PC-9 (cell line): ENCODE data around the gene ST6GALNAC3. TPM values are rescaled to one million over a fixed set of nuclear protein-coding genes. Genes with fewer than 3 reads are reported as not detected.

ENCODE experiments used
- BruUV-seq: library from RNA; stranded (reverse); fragments of 400-500 nt; replicated peaks from 2 replicates; lab custom pipeline; 2021; lab: Mats Ljungman, UMichigan
- CTCF ChIA-PET: fragments of 300-600 bp; sonication (Branson Sonifier 250); formaldehyde crosslinking; loops from one replicate; lab custom pipeline; 2022; ENCODE audit warnings: antibody characterized with exemption; lab: Charles Lee
- POLR2A ChIA-PET: fragments of 300-600 bp; sonication (Branson Sonifier 250); formaldehyde crosslinking; loops from one replicate; lab custom pipeline; 2022; ENCODE audit warnings: antibody characterized with exemption; ENCODE audit not compliant: unreplicated experiment; lab: Charles Lee
- DNase-seq, 2 experiments: peaks; one replicate each; pipeline versions ENCODE4 v3.0.0 to v3.0.0-alpha.2; 2015 to 2022; ENCODE audit warnings: mixed read lengths in 1 of 2
- H2AFZ ChIP-seq: fragments of 200-600 bp; sonication (generic); 2 replicates; pipeline ENCODE4 v1.8.1; 2017; ENCODE audit warnings: antibody characterized with exemption
- H3F3A ChIP-seq: fragments of 200-600 bp; sonication (generic); 2 replicates; pipeline ENCODE4 v1.8.1; 2017; ENCODE audit warnings: antibody characterized with exemption, mild to moderate bottlenecking, low read depth; ENCODE audit not compliant: insufficient read depth
- H3K27ac ChIP-seq: fragments of 200-600 bp; sonication (generic); 2 replicates; pipeline ENCODE4 v1.6.1; 2016; ENCODE audit warnings: mixed run types
- H3K27me3 ChIP-seq: fragments of 200-600 bp; sonication (generic); 2 replicates; pipeline ENCODE4 v1.6.1; 2016; ENCODE audit warnings: low read depth, mixed run types; ENCODE audit not compliant: insufficient read depth
- H3K36me3 ChIP-seq: fragments of 200-600 bp; sonication (generic); 2 replicates; pipeline ENCODE4 v1.6.1; 2016; ENCODE audit warnings: low read depth, mixed run types
- H3K4me1 ChIP-seq: fragments of 200-600 bp; sonication (generic); replicated peaks from 2 replicates; pipeline ENCODE4 v1.6.1; 2016; ENCODE audit warnings: mixed run types; ENCODE audit not compliant: insufficient read depth
- H3K4me2 ChIP-seq: fragments of 200-600 bp; sonication (generic); 2 replicates; pipeline ENCODE4 v1.6.1; 2017; ENCODE audit warnings: mixed run types
- H3K4me3 ChIP-seq: fragments of 200-600 bp; sonication (generic); 2 replicates; pipeline ENCODE4 v1.6.1; 2016; ENCODE audit warnings: mixed run types
- H3K79me2 ChIP-seq: fragments of 200-600 bp; sonication (generic); 2 replicates; pipeline ENCODE4 v1.6.1; 2017; ENCODE audit warnings: low read depth, mixed run types
- H3K9me2 ChIP-seq: fragments of 200-600 bp; sonication (generic); 2 replicates; pipeline ENCODE4 v1.8.1; 2017; ENCODE audit warnings: mild to moderate bottlenecking; ENCODE audit not compliant: insufficient read depth
- H3K9me3 ChIP-seq: fragments of 200-600 bp; sonication (generic); 2 replicates; pipeline ENCODE4 v1.8.1; 2016; ENCODE audit warnings: low read depth; ENCODE audit not compliant: insufficient read depth
- H4K20me1 ChIP-seq: fragments of 200-600 bp; sonication (generic); 2 replicates; pipeline ENCODE4 v1.8.1; 2017; ENCODE audit not compliant: insufficient read depth
- EZH2 ChIP-seq: fragments of 200-600 bp; sonication (generic); IDR thresholded peaks from 2 replicates; pipeline ENCODE4 v1.8.0; 2017; ENCODE audit warnings: antibody characterized with exemption, low read depth
- intact Hi-C: fragments of 100-400 bp; cut with micrococcal nuclease; formaldehyde crosslinking; loops from one replicate; pipeline ENCODE4 v1.10.0; 2022; ENCODE audit not compliant: unreplicated experiment
- total RNA-seq: library from RNA; stranded (reverse); gene quantifications from 2 replicates; pipeline ENCODE4 v1.2.3, GENCODE V29; 2021
- TF ChIP-seq, protein P1 (sequence below): fragments of 200-600 bp; sonication (generic); conservative IDR thresholded peaks from 2 replicates; pipeline ENCODE4 v1.6.1; 2017; ENCODE audit warnings: mixed run types, antibody characterized with exemption, mild to moderate bottlenecking, moderate library complexity

The ST6GALNAC3 gene
- total RNA-seq, 1 experiment from 2014 or later, result 0.04 TPM

DNA sequence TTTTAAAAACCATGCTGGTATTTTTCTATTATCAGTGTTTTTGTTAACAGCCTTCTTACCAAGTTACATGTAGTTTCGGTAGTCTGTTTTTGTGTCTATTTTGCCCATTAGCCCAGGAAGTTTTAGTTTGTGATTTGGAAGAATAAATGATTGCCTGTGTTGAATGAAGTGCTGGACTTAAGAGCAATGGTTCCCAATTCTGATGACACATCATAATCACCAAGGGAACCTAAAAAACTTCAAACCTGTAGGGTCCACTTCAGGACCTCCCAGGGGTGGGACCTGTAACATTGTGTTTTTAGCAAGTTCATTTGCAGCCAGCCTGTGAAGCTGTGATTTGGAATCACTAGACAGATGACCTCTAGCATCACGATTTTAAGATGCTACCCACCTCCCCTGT lies 43.0 kb upstream of the ST6GALNAC3 start:
- no peak overlapping the region for H3K4me3 ChIP-seq
- no peaks in the 10 kb centered on the region for H3K79me2 ChIP-seq
- no peak for TF ChIP-seq EZH2
- TF ChIP-seq, protein P1, sequence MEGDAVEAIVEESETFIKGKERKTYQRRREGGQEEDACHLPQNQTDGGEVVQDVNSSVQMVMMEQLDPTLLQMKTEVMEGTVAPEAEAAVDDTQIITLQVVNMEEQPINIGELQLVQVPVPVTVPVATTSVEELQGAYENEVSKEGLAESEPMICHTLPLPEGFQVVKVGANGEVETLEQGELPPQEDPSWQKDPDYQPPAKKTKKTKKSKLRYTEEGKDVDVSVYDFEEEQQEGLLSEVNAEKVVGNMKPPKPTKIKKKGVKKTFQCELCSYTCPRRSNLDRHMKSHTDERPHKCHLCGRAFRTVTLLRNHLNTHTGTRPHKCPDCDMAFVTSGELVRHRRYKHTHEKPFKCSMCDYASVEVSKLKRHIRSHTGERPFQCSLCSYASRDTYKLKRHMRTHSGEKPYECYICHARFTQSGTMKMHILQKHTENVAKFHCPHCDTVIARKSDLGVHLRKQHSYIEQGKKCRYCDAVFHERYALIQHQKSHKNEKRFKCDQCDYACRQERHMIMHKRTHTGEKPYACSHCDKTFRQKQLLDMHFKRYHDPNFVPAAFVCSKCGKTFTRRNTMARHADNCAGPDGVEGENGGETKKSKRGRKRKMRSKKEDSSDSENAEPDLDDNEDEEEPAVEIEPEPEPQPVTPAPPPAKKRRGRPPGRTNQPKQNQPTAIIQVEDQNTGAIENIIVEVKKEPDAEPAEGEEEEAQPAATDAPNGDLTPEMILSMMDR, result no peak
- DNase-seq, result no peak
- POLR2A ChIA-PET, result no interaction called here
- BruUV-seq, result no TSS peak
- H3K4me2 ChIP-seq, result no peak overlapping the region
- H2AFZ ChIP-seq, result no peak overlapping the region
- H3K9me2 ChIP-seq, result no peaks in the 10 kb centered on the region
- peaks cover 8% of the 10 kb centered on the region; the same call in 1 of the 2 replicates for H3K27me3 ChIP-seq
- intact Hi-C loops, result no loop called here
- no peaks in the 10 kb centered on the region for H3F3A ChIP-seq
- CTCF ChIA-PET, result no interaction called here
- H3K36me3 ChIP-seq, result no peaks in the 10 kb centered on the region
- H3K4me1 ChIP-seq, result no peaks in the 10 kb centered on the region
- no peaks in the 10 kb centered on the region for H4K20me1 ChIP-seq
- H3K27ac ChIP-seq, result no peak overlapping the region
- H3K9me3 ChIP-seq, result no peaks in the 10 kb centered on the region

DNA sequence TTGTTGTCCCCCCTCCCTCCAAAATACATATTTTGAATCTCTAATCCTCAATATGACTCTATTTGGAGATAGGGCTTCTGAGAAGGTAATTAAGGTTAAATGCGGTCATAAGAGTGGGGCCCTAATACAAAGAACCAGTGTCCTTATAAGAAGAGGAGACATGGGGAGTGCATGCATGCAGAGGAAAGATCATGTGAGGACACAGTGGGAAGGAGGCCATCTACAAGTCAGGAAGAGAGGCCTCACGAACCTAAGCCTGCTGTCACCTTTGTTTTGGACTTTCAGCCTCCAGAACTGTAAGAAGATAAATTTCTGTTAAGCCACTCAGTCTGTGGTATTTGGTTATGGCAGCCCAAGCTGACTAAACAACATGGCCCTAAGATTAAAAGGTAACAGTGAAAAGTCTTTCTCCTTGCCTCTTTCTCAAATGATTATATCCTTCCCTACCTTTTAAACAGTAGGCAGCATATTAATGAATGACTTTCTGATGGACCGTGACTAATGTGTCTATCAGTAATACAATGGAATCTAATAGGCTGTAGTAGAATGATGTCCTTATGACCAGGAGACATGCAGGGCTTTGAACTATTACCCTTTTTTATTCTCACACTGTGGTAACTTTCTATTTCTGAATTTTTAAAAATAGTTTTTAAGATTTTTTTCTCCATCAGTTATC lies 40.6 kb upstream of the ST6GALNAC3 start:
- no peak overlapping the region for H3K27ac ChIP-seq
- H3K4me1 ChIP-seq, result no peaks in the 10 kb centered on the region
- no peaks in the 10 kb centered on the region for H3K36me3 ChIP-seq
- no peaks in the 10 kb centered on the region for H3K9me2 ChIP-seq
- H3K27me3 ChIP-seq, result 0 out of 2 replicates have a peak, but pooled peaks cover under 1% of the 10 kb centered on the region
- no peak for TF ChIP-seq EZH2
- TF ChIP-seq, protein P1, result no peak
- H4K20me1 ChIP-seq, result no peaks in the 10 kb centered on the region
- H3F3A ChIP-seq, result no peaks in the 10 kb centered on the region
- BruUV-seq, result no TSS peak
- CTCF ChIA-PET, result no interaction called here
- H3K4me2 ChIP-seq, result no peak overlapping the region
- H2AFZ ChIP-seq, result no peak overlapping the region
- POLR2A ChIA-PET, result no interaction called here
- intact Hi-C loops, result no loop called here
- DNase-seq, result no peak
- H3K79me2 ChIP-seq, result no peaks in the 10 kb centered on the region
- no peak overlapping the region for H3K4me3 ChIP-seq
- no peaks in the 10 kb centered on the region for H3K9me3 ChIP-seq

DNA sequence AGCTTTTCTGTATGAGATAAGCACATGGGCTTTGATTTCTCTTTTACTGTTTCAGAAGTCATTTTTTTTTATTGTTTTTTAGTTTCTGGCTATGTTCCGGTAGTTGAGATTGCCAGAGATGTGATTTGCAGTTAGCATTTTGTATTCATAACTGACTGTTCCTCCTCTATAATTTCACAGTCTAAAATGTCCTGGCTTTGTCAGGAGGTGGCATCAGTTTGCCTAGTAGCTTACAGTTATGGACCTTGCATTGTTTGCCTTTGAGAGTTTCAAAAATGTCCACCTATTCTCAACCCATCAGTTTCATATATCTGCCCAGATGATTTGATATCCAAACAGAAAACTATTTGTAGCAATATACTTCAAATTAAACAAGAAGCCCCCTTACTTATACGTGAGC lies 39.5 kb upstream of the ST6GALNAC3 start:
- H3K79me2 ChIP-seq, result no peaks in the 10 kb centered on the region
- H3K9me2 ChIP-seq, result no peaks in the 10 kb centered on the region
- intact Hi-C loops, result no loop called here
- no peak overlapping the region for H3K4me2 ChIP-seq
- no TSS peak for BruUV-seq
- POLR2A ChIA-PET, result no interaction called here
- no peak overlapping the region for H2AFZ ChIP-seq
- H3K27me3 ChIP-seq, result 0 out of 2 replicates have a peak, but pooled peaks cover 3% of the 10 kb centered on the region
- H3K9me3 ChIP-seq, result no peaks in the 10 kb centered on the region
- no peaks in the 10 kb centered on the region for H3K36me3 ChIP-seq
- CTCF ChIA-PET, result no interaction called here
- no peaks in the 10 kb centered on the region for H3F3A ChIP-seq
- H4K20me1 ChIP-seq, result no peaks in the 10 kb centered on the region
- TF ChIP-seq EZH2, result no peak
- TF ChIP-seq, protein P1, result peak; percentile 46
- no peak overlapping the region for H3K27ac ChIP-seq
- H3K4me1 ChIP-seq, result no peaks in the 10 kb centered on the region
- no peak overlapping the region for H3K4me3 ChIP-seq
- DNase-seq, result no peak
